Fibroblast of villous mesenchyme (primary cell): Measurements from ENCODE around the gene TNS4. TPM values are rescaled to one million over a fixed set of nuclear protein-coding genes. Genes with fewer than 3 reads are reported as not detected.

Experiments
- DNase-seq: peaks from one replicate; pipeline ENCODE4 v3.0.0-alpha.2; 2010; ENCODE audit warnings: low read depth
- H3K4me3 ChIP-seq: 2 replicates; pipeline ENCODE4 v1.5.1; 2011; ENCODE audit warnings: low read depth, mild to moderate bottlenecking, low read length
- total RNA-seq: library from RNA; depleted of rRNA; stranded (reverse); fragments of >200 nt; gene quantifications from 2 replicates; pipeline ENCODE4 v1.2.3, GENCODE V29; 2012
- TF ChIP-seq, protein P1 (sequence below): IDR thresholded peaks from 2 replicates; pipeline ENCODE4 v1.5.1; 2012; ENCODE audit warnings: low read depth, mild to moderate bottlenecking, low read length; ENCODE audit not compliant: insufficient read depth

TNS4 gene
- total RNA-seq, 1 donor: not detected

- TF ChIP-seq, protein P1, sequence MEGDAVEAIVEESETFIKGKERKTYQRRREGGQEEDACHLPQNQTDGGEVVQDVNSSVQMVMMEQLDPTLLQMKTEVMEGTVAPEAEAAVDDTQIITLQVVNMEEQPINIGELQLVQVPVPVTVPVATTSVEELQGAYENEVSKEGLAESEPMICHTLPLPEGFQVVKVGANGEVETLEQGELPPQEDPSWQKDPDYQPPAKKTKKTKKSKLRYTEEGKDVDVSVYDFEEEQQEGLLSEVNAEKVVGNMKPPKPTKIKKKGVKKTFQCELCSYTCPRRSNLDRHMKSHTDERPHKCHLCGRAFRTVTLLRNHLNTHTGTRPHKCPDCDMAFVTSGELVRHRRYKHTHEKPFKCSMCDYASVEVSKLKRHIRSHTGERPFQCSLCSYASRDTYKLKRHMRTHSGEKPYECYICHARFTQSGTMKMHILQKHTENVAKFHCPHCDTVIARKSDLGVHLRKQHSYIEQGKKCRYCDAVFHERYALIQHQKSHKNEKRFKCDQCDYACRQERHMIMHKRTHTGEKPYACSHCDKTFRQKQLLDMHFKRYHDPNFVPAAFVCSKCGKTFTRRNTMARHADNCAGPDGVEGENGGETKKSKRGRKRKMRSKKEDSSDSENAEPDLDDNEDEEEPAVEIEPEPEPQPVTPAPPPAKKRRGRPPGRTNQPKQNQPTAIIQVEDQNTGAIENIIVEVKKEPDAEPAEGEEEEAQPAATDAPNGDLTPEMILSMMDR: no peak
- DNase-seq: peak; percentile 47
- no peak overlapping the region for H3K4me3 ChIP-seq
Measured at GRCh38 chr17:40461732-40462342, 39.6 kb downstream of the TNS4 start.

- TF ChIP-seq, protein P1: no peak
- DNase-seq: no peak
- H3K4me3 ChIP-seq: no peak overlapping the region
Measured at GRCh38 chr17:40460968-40461731, 40.3 kb downstream of the TNS4 start.

- DNase-seq: no peak
- TF ChIP-seq, protein P1: no peak
Measured at GRCh38 chr17:40460604-40460967, 40.8 kb downstream of the TNS4 start.

GRCh38 chr17:40459636-40460603 is 41.5 kb downstream of the TNS4 start:
- TF ChIP-seq, protein P1: no peak
- no peak for DNase-seq
- no peak overlapping the region for H3K4me3 ChIP-seq

More at GRCh38 chr17:40460604-40460967, 40.8 kb downstream of the TNS4 start:
- no peak overlapping the region for H3K4me3 ChIP-seq

GRCh38 chr17:40458851-40459482 is 42.5 kb downstream of the TNS4 start:
- DNase-seq: no peak
- no peak overlapping the region for H3K4me3 ChIP-seq
- TF ChIP-seq, protein P1: no peak
